ENCODE measurements around the gene EIF4G3.
"Not testable (repeated sequence)": the region's sequence is repeated elsewhere in the genome, so short reads cannot be mapped to it uniquely, and the experiment has no call there.

The EIF4G3 gene

DNA sequence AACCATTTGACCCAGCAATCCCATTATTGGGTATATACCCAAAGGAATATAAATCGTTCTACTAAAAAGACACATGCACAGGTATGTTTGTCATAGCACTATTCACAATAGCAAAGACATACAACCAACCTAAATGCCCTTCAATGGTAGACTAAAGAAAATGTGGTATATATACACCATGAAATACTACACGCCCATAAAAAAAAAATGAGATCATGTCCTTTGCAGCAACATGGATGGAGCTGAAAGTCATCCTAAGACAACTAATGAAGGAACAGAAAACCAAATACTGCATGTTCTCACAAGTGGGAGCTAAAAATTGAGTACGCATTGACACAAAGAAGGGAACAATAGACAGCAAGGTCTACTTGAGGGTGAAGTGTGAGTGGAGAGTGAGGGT, 72.0 kb downstream of the EIF4G3 start:
- DNase-seq, result no peak

DNA sequence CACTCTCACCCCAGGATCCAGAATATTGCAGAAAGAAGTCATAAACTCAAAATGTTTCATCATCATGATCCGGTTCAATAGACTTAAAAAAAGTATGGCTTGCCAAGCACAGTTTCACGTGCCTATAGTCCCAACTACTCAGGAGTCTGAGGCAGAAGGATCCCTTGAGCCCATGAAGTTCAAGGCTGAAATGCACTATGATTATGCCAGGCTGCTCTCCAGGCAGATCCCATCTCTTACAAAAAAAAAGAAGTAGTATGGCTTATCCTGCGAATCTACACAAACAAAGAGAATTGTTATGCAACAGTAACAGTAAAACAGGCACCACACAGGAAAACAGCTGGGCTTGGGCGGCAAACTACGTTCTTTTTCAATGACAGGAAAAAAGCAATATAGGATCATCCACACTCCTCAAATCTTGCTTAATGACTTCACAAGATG, 76.2 kb downstream of the EIF4G3 start:
- peak; percentile 65 to 70 for DNase-seq

DNA sequence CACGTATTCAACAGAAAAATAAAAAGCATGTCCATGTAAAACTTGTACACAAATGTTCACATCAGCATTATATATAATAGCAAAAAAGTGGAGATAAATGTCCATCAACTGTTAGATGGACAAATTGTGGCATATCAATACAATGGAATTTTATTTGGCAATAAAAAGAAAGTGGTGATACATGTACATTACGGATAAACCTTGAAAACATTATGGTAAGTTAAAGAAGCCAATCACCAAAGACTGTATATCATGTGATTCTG, 76.9 kb downstream of the EIF4G3 start:
- DNase-seq, result no peak

DNA sequence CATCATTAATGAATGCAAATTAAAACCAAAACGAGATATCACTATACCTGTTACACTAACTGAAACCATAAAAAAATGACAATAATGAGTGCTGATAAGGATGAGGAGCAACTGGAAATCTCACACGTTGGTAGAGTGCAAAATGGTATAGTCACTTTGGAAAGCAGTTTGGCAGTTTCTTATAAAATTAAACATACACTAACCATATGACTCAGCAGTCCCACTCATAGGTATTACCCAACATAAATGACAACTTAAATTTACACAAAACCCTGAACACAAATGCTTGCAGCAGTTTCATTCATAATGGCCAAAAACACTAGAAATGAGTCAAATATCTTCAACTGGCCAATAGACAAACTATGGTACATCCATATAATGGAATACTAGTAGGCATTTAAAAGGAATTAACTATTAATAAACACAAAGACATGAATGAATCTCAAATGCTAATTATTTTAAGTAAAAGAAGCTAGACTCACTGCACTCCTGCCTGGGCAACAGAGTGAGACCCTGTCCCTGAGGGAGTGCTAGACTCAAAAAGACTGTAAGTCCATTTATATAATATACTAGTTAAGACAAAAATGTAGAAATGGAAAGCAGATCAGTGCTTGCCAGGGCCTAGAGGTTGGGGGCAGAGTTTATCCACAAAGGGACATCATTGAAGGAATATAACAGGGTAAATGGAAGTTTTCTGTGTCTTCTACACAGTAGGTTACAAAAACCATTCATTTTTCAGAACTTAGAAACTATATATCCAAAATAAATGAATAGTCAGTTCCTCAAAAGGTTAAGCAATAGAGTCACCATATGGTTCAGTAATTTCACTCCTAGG, 77.4 kb downstream of the EIF4G3 start:
- peak; percentile 49 to 80 for DNase-seq

DNA sequence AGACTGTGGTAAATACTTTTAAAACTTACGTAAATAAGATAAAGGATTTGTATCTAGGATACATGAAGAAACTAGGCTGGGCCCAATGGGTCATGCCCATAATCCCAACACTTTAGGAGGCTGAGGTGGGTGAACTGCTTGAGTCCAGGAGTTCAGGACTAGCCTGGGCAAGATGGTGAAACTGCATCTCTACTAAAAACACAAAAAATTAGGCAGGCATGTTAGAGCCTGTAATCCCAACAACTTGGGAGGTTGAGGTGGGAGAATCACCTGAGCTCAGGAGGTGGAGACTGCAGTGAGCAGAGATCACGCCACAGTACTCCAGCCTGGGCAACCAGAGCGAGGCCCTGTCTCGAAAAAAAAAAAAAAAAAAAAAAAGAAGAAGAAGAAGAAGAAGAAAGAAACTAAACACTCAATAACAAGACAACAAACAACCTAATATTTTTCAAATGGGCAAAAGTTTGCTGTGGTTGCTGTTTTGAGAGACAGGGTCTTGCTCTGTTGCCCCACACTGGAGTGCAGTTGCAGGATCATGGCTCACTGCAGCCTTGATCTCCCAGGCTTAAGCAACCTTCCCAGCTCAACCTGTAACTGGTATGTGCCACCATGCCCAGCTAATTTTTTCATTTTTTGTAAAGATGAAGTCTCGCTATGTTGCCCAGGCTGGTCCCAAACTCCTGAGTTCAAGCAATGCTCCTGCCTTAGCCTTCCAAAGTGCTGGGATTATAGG, 78.3 kb downstream of the EIF4G3 start:
- DNase-seq, result peak in 1 of 2 donors; percentile 3

DNA sequence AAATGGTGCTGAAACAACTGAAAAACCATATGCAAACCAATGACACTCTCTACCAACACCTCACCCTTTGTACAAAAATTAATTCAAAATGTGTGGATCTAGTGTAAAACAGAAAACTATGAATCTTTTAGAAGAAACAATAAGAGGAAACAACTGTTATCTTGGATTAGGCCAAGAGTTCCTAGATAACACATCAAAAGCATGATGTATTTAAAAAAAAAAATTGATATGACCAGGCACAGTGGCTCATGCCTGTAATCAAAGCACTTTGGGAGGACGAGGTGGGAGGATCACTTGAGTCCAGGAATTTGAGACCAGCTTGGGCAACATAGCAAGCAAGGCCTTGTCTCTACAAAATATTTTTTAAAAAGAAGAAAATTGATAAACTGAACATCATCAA, 79.0 kb downstream of the EIF4G3 start:
- no peak for DNase-seq

DNA sequence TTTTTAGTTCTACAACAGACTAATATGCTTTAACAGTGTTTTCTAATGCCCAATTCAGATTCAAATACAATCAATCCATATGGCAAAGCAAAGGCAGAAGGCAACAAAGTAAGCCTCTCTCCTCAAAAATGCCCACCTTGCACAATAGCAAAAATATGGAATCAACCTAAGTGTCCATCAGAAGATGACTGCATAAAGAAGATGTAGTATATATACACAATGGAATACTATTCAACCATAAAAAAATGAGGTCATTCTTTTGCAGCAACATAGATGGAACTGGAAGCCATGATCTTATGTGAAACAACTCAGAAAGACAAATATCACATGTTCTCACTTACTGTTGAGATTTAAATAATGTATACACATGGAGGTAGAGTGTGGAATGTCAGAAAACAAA, 80.7 kb downstream of the EIF4G3 start:
- DNase-seq, result no peak

DNA sequence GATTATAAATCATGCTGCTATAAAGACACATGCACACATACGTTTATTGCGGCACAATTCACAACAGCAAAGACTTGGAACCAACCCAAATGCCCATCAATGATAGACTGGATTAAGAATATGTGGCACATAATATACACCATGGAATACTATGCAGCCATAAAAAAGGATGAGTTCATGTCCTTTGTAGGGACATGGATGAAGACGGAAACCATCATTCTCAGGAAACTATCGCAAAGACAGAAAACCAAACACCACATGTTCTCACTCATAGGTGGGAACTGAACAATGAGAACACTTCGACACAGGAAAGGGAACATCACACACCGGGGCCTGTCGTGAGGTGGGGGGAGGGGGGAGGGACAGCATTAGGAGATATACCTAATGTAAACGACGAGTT, 82.4 kb downstream of the EIF4G3 start:
- not testable (repeated sequence) for DNase-seq

DNA sequence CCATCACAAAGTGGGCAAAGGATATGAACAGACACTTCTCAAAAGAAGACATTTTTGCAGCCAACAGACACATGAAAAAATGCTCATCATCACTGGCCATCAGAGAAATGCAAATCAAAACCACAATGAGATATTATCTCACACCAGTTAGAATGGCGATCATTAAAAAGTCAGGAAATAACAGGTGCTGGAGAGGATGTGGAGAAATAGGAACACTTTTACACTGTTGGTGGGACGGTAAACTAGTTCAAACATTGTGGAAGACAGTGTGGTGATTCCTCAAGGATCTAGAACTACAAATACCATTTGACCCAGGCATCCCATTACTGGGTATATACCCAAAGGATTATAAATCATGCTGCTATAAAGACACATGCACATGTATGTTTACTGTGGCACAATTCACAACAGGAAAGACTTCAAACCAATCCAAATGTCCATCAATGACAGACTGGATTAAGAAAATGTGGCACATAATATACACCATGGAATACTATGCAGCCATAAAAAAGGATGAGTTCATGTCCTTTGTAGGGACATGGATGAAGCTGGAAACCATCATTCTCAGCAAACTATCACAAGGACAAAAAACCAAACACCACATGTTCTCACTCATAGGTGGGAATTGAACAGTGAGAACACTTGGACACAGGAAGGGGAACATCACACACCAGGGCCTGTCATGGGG, 83.3 kb downstream of the EIF4G3 start:
- not testable (repeated sequence) for DNase-seq

DNA sequence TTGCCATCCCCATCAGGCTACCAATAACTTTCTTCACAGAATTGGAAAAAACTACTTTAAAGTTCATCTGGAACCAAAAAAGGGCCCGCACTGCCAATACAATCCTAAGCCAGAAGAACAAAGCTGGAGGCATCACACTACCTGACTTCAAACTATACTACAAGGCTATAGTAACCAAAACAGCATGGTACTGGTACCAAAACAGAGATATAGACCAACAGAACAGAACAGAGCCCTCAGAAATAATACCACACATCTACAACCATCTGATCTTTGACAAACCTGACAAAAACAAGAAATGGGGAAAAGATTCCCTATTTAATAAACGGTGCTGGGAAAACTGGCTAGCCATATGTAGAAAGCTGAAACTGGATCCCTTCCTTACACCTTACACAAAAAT, 84.2 kb downstream of the EIF4G3 start:
- not testable (repeated sequence) for DNase-seq

DNA sequence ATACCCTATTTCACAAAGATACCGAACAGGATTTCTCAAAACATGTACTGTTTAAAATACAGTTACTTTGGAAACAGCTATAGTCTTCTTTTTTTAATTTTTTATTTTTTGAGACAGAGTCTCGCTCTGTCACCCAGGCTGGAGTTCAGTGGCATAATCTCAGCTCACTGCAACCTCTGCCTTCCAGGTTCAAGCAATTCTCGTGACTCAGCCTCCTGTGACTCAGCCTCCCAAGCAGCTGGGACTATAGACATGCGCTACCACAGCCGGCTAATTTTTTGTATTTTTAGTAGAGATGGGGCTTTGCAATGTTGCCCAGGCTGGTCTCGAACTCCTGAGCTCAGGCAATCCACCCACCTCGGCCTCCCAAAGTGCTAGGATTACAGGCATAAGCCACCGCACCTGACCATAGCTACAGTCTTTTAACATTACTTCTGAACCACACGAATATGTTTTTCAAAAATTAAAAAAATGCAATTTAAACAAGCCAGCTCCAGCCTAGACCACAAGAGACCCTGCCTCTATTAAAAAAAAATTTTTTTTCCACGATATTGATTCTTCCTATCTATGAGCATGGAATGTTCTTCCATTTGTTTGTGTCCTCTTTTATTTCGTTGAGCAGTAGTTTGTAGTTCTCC, 85.5 kb downstream of the EIF4G3 start:
- DNase-seq, result peak; percentile 87 to 91

DNA sequence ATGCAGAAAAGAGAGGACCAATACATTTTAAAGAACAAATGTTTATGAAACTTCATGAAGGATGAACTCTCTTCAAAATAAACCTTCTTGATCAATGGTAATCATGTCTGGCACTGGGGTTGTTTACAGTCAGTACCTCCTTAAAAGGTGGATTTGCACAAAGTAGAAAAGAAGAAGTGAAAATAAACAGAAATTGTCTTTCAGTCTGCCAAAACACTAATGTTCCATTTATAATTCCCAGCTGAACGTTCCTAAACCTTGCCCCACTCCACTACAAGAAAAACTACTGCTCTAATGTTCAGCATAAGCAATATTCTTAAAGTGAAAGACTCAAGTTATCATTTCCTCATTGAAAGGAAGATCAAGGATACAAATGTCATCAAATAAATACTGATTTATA, 86.2 kb downstream of the EIF4G3 start:
- DNase-seq, result peak; percentile 42 to 65

DNA sequence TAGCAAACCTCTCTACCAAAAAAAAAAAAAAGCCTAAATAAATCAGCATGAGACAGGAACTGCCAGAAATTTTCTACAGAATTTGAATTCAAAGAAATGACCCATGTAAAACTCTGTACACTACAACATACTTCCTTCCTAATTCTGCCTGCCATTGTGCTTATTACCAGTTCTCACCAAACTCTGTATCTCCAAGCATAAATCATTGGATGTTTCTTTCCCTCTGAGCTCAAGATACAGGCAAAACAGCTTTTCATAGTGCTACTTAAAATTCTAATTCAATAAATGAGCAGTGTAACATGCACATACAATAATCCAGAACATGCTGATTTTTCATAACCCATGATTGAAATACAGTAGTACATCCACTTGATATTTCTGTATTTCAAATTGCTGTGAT, 87.0 kb downstream of the EIF4G3 start:
- DNase-seq, result peak in 1 of 2 donors; percentile 41

DNA sequence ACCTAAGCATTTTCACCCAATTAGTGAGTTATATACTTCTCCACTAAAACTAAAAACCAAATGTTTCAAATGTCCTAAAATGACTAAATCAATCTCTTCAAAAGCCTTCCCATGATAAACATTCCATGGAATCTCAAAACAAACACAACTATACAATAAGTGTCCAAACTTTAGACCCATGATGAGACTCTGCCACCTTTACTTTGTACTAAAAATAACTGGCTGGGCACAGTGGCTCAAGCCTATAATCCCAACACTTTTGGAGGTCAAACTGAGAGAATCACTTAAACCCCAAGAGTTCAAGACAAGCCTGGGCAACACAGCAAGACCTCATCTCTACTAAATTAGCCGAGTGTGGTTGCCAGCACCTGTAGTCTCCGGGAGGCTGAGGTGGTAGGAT, 87.4 kb downstream of the EIF4G3 start:
- no peak for DNase-seq

DNA sequence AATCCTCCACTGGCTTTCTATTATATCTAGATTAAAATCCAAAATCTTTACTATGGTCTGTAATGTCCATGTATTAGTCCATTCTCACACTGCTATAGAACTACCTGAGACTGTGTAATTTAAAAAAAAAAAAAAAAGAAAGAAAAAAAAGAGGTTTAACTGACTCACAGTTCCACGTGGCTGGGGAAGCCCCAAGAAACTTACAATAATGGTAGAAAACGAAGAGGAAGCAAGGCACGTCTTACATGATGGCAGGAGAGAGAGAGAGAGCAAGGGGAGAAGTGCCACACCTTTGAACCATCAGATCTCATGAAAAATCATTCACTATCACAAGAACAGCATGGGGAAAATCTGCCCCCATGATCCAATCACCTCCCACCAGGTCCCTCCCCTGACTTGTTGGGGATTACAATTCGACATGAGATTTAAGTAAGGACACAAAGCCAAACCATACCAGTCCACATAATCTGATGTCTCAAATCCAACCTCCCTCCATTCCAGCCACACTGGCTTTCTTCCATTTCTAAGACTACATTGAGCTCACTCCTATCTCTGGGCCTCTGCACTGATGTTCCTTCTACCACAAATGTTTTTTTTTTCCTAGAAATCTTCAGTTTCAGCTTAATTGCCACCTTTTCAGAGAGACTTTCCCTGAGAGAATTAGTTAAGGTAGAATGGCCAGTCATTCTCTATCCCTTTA, 92.4 kb downstream of the EIF4G3 start:
- DNase-seq, result peak in 1 of 2 donors; percentile 11

DNA sequence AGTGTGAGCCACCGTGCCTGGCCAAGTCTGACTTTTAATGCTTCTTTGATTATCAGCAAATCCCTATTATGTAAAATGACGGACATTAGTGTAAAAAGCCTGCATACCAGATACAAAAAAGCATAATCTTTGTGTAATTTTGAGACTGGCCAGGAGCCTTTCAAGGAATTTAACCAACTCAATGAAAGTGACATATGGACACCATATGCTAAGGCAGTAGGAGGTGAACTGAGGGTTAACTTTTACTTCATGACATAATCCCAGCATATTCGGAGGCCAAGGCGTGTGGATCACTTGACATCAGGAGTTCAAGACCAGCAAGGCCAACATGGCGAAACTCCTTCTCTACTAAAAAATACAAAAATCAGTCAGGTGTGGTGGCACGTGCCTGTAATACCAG, 94.6 kb downstream of the EIF4G3 start:
- no peak for DNase-seq

DNA sequence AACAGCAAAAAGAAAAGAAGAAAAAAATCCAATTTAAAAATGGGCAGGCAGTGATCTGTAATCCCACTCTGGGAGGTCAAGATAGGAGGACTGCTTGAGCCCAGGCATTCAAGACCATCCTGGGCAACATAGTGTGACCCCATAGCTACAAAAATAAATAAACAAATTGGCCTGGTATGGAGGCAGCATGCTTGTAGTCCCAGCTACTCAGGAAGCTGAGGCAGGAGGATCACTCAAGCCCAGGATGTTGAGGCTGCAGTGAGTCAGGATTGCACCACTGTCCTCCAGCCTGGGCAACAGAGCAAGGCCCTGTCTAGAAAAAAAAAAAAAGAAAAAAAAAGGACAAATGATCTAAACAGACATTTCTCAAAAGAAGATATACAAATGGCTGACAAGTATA, 99.6 kb downstream of the EIF4G3 start:
- peak; percentile 60 to 68 for DNase-seq

DNA sequence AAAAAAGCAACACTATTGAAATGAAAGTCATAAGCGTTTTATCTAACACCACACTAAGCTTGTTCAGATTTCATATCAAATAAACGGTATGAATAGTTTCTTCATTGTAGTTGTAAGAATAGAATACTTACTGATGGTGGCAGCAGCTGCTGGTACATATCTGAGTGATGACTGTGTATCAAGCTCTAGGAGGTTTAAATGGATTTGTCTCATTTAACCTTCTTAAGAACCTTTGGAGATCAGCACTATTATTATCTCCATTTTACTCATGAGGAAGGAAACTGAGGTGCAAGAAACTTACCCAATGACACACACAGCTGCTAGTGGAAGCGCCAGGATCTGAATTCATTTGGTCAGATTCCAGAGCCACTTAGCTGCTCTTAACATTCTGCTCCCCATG, 104.0 kb downstream of the EIF4G3 start:
- no peak for DNase-seq

DNA sequence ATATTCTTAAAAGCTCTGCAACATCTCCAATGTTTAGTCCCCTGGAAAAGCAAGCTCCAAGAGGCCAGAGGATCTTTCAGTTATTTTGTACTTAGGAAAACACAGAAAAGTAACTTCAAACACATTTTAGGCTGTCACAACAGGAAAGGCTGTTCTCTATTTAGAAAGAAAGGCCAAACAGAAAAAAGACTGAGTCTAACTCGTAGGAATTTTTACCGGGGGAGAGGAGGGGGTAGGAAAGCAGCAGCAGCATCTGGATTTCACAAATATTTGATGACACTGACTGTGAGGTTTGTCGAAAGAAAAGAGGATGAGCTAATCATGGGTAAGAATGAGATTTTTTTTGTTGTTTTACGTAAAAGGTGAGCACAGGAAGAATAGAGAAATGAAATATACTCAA, 107.1 kb downstream of the EIF4G3 start:
- no peak for DNase-seq

DNA sequence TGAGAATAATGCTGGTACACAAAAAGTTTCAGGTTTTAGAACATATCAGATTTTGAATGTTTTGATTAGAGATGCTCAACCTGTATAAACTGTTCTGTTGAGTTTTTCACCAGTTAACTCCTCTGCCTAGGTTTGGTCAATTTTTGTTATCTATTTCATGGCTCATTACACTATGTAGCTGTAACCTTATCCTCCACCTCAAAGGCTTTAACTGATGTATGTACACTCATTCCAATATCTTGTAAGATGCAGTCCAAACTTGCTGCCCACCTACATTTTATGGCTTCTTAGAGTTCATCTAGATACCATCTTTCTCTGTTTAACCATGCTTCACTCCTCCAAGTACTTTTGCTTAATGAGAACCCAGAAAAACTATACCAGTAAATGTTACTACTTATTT, 107.8 kb downstream of the EIF4G3 start:
- DNase-seq, result no peak

DNA sequence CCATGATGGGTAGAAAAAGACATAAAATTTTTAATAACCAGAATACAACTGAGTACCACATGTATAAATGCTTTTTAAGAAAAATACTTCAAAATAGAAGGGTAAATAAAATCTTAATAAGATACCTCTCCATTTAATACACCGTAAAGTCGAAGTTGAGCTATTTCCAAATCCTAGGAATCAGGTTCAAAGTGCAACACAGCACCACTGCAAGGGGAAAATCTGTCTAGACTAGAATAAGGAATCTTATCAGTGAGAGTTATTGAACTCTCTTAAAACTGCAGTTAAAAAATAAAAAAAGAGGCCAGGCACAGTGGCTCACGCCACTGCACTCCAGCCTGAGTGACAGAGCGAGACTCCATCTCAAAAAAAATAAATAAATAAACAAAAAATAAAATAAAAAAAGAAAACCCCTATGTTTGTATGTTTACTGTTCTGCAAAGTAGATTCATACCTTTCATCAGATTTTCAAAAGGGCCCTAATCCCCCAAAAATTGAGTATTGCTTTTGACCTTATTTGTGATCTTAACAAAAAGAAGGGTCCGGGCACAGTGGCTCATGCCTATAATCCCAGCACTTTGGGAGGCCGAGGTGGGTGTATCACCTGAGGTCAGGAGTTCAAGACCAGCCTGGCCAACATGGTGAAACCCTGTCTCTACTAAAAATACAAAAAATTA, 109.0 kb downstream of the EIF4G3 start:
- no peak for DNase-seq

All from inflammatory macrophage (primary cell).